ENCODE results near the gene IL22RA2. TPM values are rescaled to one million over a fixed set of nuclear protein-coding genes. Genes with fewer than 3 reads are reported as not detected.

IL22RA2 gene
- total and polyA plus RNA-seq, 12 donors: not detected

DNA sequence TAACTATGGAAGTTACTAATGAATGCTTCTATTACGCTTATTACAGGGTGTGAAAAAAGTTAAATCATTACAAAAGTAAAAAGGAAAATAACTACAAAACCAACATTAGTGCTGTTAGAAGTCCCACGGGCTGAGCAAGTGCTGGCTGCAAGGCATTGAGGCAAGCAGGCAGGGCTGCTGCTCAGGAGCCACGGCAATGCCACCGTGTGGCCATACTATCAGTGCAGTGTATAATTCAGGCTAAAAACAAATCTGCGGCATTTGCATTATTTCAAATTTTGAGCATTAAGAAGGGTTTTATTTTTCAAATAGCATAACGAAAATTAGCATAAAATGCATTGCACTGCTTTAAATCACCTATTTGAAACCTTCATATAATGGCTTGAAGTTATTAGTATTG is 28.6 kb upstream of the IL22RA2 start:
- peaks cover 9 to 10% of the 10 kb centered on the region in 2 donors for H3K4me1 ChIP-seq (replicated peaks in 1 of 2)
- no peaks in the 10 kb centered on the region for H3K9me3 ChIP-seq (replicated peaks in 1 of 3)
- TF ChIP-seq CTCF (IDR thresholded peaks at IDR 0.05): no peak
- no peak for TF ChIP-seq POLR2A (IDR thresholded peaks at IDR 0.05)
- DNase-seq: no peak
- intact Hi-C loops (cut with DNase I): no loop called here
- no peaks in the 10 kb centered on the region for H3K27me3 ChIP-seq
- no peak overlapping the region for H3K27ac ChIP-seq
- H3K36me3 ChIP-seq (replicated peaks in 1 of 2): peaks cover 0 to 75% of the 10 kb centered on the region in 2 donors
- WGBS, 4 donors: 82 to 92% (median 89%) methylated on average over 6 of the region's 6 CpGs
- no peak overlapping the region for H3K4me3 ChIP-seq

GRCh38 chr6:137201006-137201405 is 27.6 kb upstream of the IL22RA2 start:
- Histone ChIP-seq H3K27me3 (no peaks in the 10 kb centered on the region), H3K27ac (no peak overlapping the region), H3K9me3 (replicated peaks in 1 of 3) (no peaks in the 10 kb centered on the region), H3K36me3 (replicated peaks in 1 of 2) (peaks cover 0 to 74% of the 10 kb centered on the region in 2 donors), H3K4me3 (no peak overlapping the region), H3K4me1 (replicated peaks in 1 of 2) (peaks cover under 1 to 5% of the 10 kb centered on the region in 2 donors)
- 96 to 100% (median 98%) methylated on average over 1 of the region's 1 CpG for WGBS, 4 donors
- no peak for DNase-seq
- intact Hi-C loops (cut with DNase I): no loop called here
- TF ChIP-seq CTCF (IDR thresholded peaks at IDR 0.05) (no peak), POLR2A (IDR thresholded peaks at IDR 0.05) (no peak)

DNA sequence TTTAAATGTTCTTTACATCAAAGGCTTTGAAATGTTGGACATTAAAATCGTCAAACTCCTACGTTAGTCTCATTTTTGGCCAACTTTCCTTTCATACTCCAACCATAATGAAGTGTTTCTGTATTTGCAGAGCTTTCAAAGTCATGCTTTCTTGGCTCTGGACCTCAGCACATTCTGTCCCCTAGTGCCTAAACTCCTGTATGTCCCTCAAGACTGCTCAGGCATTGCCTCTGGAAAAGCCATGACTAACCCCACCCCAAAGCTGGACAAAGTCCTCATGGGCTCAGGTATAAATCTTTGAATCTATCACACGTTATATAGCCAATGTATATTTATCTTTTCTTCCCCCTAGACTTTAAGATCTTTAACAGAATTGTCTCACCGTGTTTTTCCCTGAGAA is 26.8 kb upstream of the IL22RA2 start:
- H3K27me3 ChIP-seq: no peaks in the 10 kb centered on the region
- no peak for DNase-seq
- no peak for TF ChIP-seq POLR2A (IDR thresholded peaks at IDR 0.05)
- TF ChIP-seq CTCF (IDR thresholded peaks at IDR 0.05): no peak
- intact Hi-C loops (cut with DNase I): no loop called here
- no peak overlapping the region for H3K4me3 ChIP-seq
- 93 to 95% (median 94%) methylated on average over 4 of the region's 4 CpGs for WGBS, 4 donors
- H3K9me3 ChIP-seq (replicated peaks in 1 of 3): no peaks in the 10 kb centered on the region
- H3K4me1 ChIP-seq (replicated peaks in 1 of 2): peaks cover 0 to 11% of the 10 kb centered on the region in 2 donors
- H3K27ac ChIP-seq: no peak overlapping the region
- H3K36me3 ChIP-seq (replicated peaks in 1 of 2): peaks cover 0 to 66% of the 10 kb centered on the region in 2 donors

GRCh38 chr6:137197684-137198645 is 24.5 kb upstream of the IL22RA2 start:
- H3K27ac ChIP-seq: no peak overlapping the region
- no peak for DNase-seq
- no peak overlapping the region for H3K4me3 ChIP-seq
- WGBS, 4 donors: 96 to 97% (median 97%) methylated on average over 11 of the region's 11 CpGs
- peaks cover 0 to 11% of the 10 kb centered on the region in 2 donors for H3K4me1 ChIP-seq (replicated peaks in 1 of 2)
- intact Hi-C loops (cut with DNase I): no loop called here
- no peaks in the 10 kb centered on the region for H3K27me3 ChIP-seq
- H3K36me3 ChIP-seq (replicated peaks in 1 of 2): peaks cover 0 to 43% of the 10 kb centered on the region in 2 donors
- TF ChIP-seq POLR2A (IDR thresholded peaks at IDR 0.05) (no peak), CTCF (IDR thresholded peaks at IDR 0.05) (no peak)
- no peaks in the 10 kb centered on the region for H3K9me3 ChIP-seq (replicated peaks in 1 of 3)
